ENCODE results near the gene PEPD.

The PEPD gene

DNA sequence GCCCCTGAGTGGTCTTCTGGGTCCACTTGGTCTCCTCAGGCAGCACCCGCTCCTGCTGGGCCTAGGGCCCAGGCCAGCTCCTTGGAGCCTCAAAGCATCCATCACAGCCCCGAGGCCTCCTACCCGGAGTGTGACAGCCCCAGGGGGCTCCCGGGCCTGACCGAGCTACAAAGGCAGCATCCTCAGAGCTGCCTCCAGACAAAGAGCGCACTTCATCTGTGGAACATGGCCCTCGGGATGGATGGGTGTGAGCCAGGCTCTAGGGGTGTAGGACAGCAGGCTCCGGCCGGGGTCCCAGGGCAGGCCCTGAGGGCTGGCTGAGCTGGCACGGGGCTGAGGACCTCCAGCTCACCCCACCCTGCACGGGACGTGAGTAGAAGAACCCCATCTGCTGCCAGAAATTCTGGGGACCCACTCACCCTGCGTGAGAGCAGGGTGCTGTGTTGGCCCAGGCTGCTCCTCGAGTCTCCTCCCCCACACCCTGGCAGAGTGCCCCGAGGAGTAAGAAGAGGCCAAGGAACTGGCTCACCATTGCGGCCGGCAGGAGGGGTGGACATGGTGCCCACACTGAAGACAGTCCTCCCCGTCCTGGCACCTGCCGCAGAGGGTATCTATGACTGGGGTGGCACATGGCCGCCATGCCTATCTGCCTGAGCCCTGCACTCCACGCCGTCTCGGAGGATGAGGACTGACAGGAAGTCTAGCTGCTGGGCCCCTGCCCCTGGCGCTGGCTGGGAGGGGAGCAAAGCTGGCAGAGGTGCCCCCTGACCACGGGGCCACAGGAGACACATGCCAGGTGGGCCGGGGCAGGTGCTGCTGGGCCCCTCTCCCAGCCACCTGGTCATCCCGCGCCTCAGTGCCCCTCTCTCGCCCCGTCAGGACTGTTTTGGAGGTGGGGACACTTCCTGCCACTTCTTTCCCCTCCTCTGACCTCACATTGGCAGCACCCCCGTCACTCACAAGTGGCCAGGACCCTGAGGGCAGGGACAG is 125.7 kb downstream of the PEPD start:
- POLR2A ChIA-PET, result no interaction called here

GRCh38 chr19:33394723-33395560 is 126.6 kb downstream of the PEPD start:
- CTCF ChIA-PET, result no interaction called here
- no peak for TF ChIP-seq FOXM1 (IDR thresholded peaks at IDR 0.05; ENCODE audit: borderline replicate concordance)
- TF ChIP-seq BHLHE40 (IDR thresholded peaks at IDR 0.05; ENCODE audit: borderline replicate concordance), result no peak
- TF ChIP-seq SUZ12 (IDR thresholded peaks at IDR 0.05), result no peak
- no peak for TF ChIP-seq PKNOX1 (IDR thresholded peaks at IDR 0.05)
- no peak for TF ChIP-seq CTBP1 (IDR thresholded peaks at IDR 0.05; ENCODE audit: borderline replicate concordance)
- TF ChIP-seq LEF1 (IDR thresholded peaks at IDR 0.05; ENCODE audit: borderline replicate concordance), result no peak
- TF ChIP-seq NFRKB (IDR thresholded peaks at IDR 0.05), result no peak
- no peak for TF ChIP-seq FOXK2 (IDR thresholded peaks at IDR 0.05)
- TF ChIP-seq SP1 (IDR thresholded peaks at IDR 0.05), result no peak
- no peak for TF ChIP-seq HDGF (IDR thresholded peaks at IDR 0.05; ENCODE audit: borderline replicate concordance)
- no peak for TF ChIP-seq TARDBP (IDR thresholded peaks at IDR 0.05)
- no peak for TF ChIP-seq ZNF384 (IDR thresholded peaks at IDR 0.05)
- TF ChIP-seq ARNT (IDR thresholded peaks at IDR 0.05), result no peak
- no peak for TF ChIP-seq L3MBTL2 (conservative IDR thresholded peaks at IDR 0.05)
- TF ChIP-seq FOXA1 (IDR thresholded peaks at IDR 0.05), result no peak
- no peak for TF ChIP-seq ELF4 (IDR thresholded peaks at IDR 0.05)
- POLR2A ChIA-PET, result no interaction called here
- no peak for DNase-seq (ENCODE audit: extremely low spot score)

More for the DNA sequence above, 125.7 kb downstream of the PEPD start:
- TF ChIP-seq HDGF (IDR thresholded peaks at IDR 0.05; ENCODE audit: borderline replicate concordance) (no peak), SP1 (IDR thresholded peaks at IDR 0.05) (no peak), BHLHE40 (IDR thresholded peaks at IDR 0.05; ENCODE audit: borderline replicate concordance) (no peak), FOXA1 (IDR thresholded peaks at IDR 0.05) (no peak), FOXK2 (IDR thresholded peaks at IDR 0.05) (no peak), NFRKB (IDR thresholded peaks at IDR 0.05) (no peak), ELF4 (IDR thresholded peaks at IDR 0.05) (no peak), LEF1 (IDR thresholded peaks at IDR 0.05; ENCODE audit: borderline replicate concordance) (no peak), CTBP1 (IDR thresholded peaks at IDR 0.05; ENCODE audit: borderline replicate concordance) (no peak), ARNT (IDR thresholded peaks at IDR 0.05) (no peak), L3MBTL2 (conservative IDR thresholded peaks at IDR 0.05) (no peak)
- CTCF ChIA-PET, result interaction anchor here (0.7 kb wide), 1 partner anchor 35 kb away, joined by 3 read pairs; no protein-coding TSS in a partner anchor
- DNase-seq (ENCODE audit: extremely low spot score), result no peak

GRCh38 chr19:33394006-33394722 is 127.4 kb downstream of the PEPD start:
- DNase-seq (ENCODE audit: extremely low spot score), result no peak
- CTCF ChIA-PET, result no interaction called here
- TF ChIP-seq FOXK2 (IDR thresholded peaks at IDR 0.05), result no peak
- TF ChIP-seq CTBP1 (IDR thresholded peaks at IDR 0.05; ENCODE audit: borderline replicate concordance), result no peak
- TF ChIP-seq TARDBP (IDR thresholded peaks at IDR 0.05), result no peak
- TF ChIP-seq NFRKB (IDR thresholded peaks at IDR 0.05), result no peak
- no peak for TF ChIP-seq BHLHE40 (IDR thresholded peaks at IDR 0.05; ENCODE audit: borderline replicate concordance)
- TF ChIP-seq LEF1 (IDR thresholded peaks at IDR 0.05; ENCODE audit: borderline replicate concordance), result no peak
- no peak for TF ChIP-seq PKNOX1 (IDR thresholded peaks at IDR 0.05)
- TF ChIP-seq ELF4 (IDR thresholded peaks at IDR 0.05), result no peak
- TF ChIP-seq ARNT (IDR thresholded peaks at IDR 0.05), result no peak
- TF ChIP-seq HDGF (IDR thresholded peaks at IDR 0.05; ENCODE audit: borderline replicate concordance), result no peak
- no peak for TF ChIP-seq FOXA1 (IDR thresholded peaks at IDR 0.05)
- no peak for TF ChIP-seq L3MBTL2 (conservative IDR thresholded peaks at IDR 0.05)
- POLR2A ChIA-PET, result no interaction called here

DNA sequence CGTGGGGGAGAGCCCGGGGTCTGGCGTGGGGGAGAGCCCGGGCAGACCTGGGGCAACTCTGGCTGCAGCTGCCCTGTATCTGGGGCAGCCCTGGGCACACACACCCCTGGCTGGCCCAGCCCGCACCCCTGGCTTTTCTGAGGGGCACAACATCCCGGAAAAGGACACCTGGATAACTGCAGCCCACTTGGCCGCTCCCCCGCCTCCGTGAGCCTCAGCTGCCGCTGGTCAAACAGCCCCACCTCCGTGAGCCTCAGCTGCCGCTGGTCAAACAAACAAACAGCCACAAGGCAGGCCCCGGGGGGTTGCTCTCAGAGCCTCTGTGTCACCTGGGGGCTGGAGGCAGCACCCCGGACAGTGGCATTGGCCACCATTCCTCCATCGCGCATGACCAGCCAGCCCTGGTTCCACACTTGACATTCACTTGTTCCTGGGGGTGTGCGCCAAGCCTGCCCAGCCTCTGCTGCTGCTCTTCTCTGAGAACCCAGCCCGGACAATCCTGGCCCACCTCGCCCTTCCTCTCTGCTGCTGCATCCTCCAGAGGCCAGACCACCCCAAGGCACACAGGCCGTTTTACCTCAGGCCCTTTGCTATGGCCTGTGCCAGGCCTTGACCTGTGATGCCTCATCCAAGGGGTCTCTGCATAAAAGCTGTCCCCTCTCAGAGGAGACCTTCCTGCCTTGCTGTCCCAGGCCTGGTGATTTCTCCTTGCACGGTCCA is 128.1 kb downstream of the PEPD start:
- ChIA-PET POLR2A (no interaction called here), CTCF (no interaction called here)
- TF ChIP-seq LEF1 (IDR thresholded peaks at IDR 0.05; ENCODE audit: borderline replicate concordance) (no peak), BHLHE40 (IDR thresholded peaks at IDR 0.05; ENCODE audit: borderline replicate concordance) (no peak), ELF4 (IDR thresholded peaks at IDR 0.05) (no peak), HDGF (IDR thresholded peaks at IDR 0.05; ENCODE audit: borderline replicate concordance) (no peak)
- no peak for DNase-seq (ENCODE audit: extremely low spot score)

Measured in HEK293T (cell line).